Measurements from ENCODE around the gene LMO3.
"Not testable (repeated sequence)": the region's sequence is repeated elsewhere in the genome, so short reads cannot be mapped to it uniquely, and the experiment has no call there.

Gene LMO3

DNA sequence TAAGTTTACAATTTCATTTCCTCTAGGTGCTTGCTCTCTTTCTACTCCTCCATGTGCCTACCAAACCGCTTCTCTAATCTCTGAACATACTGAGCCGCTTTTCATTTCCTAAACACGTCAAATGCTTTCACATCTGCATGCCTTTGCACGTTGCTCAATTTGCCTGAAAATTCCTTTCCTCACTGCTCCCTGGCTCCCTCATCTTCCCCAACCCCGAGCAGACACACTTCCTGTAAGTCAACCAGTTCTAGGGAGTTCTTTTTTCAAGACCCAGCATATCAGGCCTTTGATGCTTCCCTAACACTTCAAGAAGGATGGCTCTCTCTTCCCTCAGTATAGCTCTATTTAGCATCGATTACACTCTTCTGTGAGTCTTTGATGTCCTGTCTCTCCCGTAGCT, 50.3 kb downstream of the LMO3 start:
- TF ChIP-seq CTCF (IDR thresholded peaks at IDR 0.05; ENCODE audit: low read depth, low read length): no peak
- no peak overlapping the region for H3K4me3 ChIP-seq (ENCODE audit: low read depth, low read length)

DNA sequence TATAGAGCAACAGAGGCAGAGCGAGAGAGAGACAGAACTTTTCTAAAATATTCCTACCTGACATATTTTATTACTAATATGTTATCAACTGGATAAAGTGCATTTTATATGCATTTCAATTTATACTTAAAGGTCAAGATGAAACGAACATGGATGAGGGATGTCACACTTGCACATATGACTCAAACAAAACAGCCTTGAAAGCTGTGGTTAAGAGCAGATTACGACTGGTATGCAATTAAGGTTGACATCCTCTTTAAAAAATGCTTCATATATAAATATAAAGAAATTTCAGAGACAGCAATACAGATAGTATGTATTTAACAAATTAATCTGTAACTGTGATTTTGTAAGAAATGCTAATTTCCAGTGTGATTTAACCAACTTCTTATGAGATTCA, 52.5 kb downstream of the LMO3 start:
- H3K4me3 ChIP-seq (ENCODE audit: low read depth, low read length): no peak overlapping the region
- no peak for TF ChIP-seq CTCF (IDR thresholded peaks at IDR 0.05; ENCODE audit: low read depth, low read length)

DNA sequence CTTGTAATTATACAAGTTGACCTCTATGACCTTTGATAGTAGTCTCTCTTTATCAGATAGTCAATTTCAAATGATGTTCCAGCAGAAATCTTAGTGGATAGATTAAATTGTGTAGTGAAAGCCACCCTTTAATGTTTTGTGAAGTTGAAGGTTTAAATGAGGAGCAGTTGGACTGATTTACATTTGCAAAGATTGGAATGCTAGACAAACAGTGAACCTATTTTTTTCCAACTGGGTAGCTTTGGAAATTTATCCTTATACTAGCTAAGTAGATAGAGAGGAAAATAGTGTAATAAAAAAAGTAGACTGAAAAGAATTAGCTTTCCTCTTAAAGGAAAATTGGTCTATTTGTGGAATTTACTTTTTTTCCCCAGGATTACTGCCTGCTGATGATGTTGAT, 53.7 kb downstream of the LMO3 start:
- H3K4me3 ChIP-seq (ENCODE audit: low read depth, low read length): no peak overlapping the region
- TF ChIP-seq CTCF (IDR thresholded peaks at IDR 0.05; ENCODE audit: low read depth, low read length): no peak

DNA sequence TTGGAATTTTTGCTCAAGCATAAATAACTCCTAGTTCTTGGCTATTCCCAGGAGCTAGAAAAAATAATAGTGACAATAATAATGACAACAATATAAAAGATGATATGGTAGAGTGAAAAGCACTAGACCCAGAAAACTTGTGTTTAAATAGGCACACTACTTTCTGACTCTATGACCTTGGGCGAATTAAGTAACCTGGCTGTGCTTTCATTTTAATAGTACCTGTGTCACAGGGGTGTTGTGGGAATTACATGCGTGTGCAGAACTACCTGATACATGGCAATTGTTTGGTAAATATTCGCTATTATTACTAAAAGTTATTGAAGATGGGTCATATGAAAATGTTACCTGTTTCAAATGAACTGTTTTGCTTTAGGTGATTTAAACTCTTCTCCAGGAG, 60.1 kb downstream of the LMO3 start:
- no peak overlapping the region for H3K4me3 ChIP-seq (ENCODE audit: low read depth, low read length)
- TF ChIP-seq CTCF (IDR thresholded peaks at IDR 0.05; ENCODE audit: low read depth, low read length): no peak

- no peak overlapping the region for H3K4me3 ChIP-seq (ENCODE audit: low read depth, low read length)
- no peak for TF ChIP-seq CTCF (IDR thresholded peaks at IDR 0.05; ENCODE audit: low read depth, low read length)
Observed at GRCh38 chr12:16542586-16542985, 63.4 kb downstream of the LMO3 start.

DNA sequence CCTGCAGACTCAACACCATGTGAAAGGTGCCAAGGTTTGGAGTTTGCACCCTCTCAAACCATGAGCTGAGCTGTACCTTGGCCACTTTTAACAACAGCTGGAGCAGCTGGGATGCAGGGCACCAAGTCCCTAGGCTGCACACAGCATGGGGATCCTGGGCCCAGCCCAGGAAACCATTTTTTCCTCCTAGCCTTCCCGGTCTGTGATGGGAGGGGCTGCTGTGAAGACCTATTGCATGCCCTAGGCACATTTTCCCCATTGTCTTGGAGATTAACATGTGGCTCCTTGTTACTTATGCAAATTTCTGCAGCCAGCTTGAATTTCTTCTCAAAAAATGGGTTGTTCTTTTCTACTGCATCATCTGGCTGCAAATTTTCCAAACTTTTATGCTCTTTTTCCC, 68.3 kb downstream of the LMO3 start:
- not testable (repeated sequence) for H3K4me3 ChIP-seq (ENCODE audit: low read depth, low read length)

GRCh38 chr12:16531621-16532020, 74.3 kb downstream of the LMO3 start:
- H3K4me3 ChIP-seq (ENCODE audit: low read depth, low read length): no peak overlapping the region
- no peak for TF ChIP-seq CTCF (IDR thresholded peaks at IDR 0.05; ENCODE audit: low read depth, low read length)

- TF ChIP-seq CTCF (IDR thresholded peaks at IDR 0.05; ENCODE audit: low read depth, low read length): no peak
- no peak overlapping the region for H3K4me3 ChIP-seq (ENCODE audit: low read depth, low read length)
Observed at GRCh38 chr12:16530268-16530850, 75.6 kb downstream of the LMO3 start.

Data from WI38 (cell line).